ENCODE results near the gene PTCSC3. TPM values are rescaled to one million over a fixed set of nuclear protein-coding genes. Genes with fewer than 3 reads are reported as not detected.

Gene PTCSC3
- total and polyA plus RNA-seq, 9 of the 15 experiments (the other 6 are each of a cell fraction or from before 2014, with no cell fraction given): not detected

- in situ Hi-C loops (cut with MboI) (no loop called here), intact Hi-C loops (cut with micrococcal nuclease) (no loop called here)
- 0% methylated on average over 3 of the region's 5 CpGs for WGBS (ENCODE audit: insufficient coverage, low coverage, missing lambda C conversion rate)
- H3K27ac ChIP-seq (ENCODE audit: extremely low read depth, low read depth, low read length): no peak overlapping the region
- DNase-seq (ENCODE audit: extremely low read depth in 1 of 4, low spot score in 3 of 4) (no peak), ATAC-seq (no peak), FAIRE-seq (no peak)
- no peak overlapping the region for H3K4me3 ChIP-seq
- no peak overlapping the region for H2AFZ ChIP-seq (ENCODE audit: low read depth, low read length)
- no peak overlapping the region for H3K9ac ChIP-seq (ENCODE audit: insufficient read depth in 1 of 2, low read depth in 2 of 2, low read length in 2 of 2)
- no peaks in the 10 kb centered on the region; a peak in 1 of 5 replicates for H3K27me3 ChIP-seq (ENCODE audit: control insufficient read depth in 2 of 2, insufficient read depth in 2 of 2, low read length in 2 of 2)
- no peak overlapping the region for H3K4me2 ChIP-seq (ENCODE audit: insufficient read depth, low read length)
- no TSS peak for BruUV-seq (replicated peaks)
- H4K20me1 ChIP-seq (replicated peaks; ENCODE audit: control insufficient read depth, insufficient read depth, low read length): no peaks in the 10 kb centered on the region
- no peaks in the 10 kb centered on the region for H3K4me1 ChIP-seq (replicated peaks in 1 of 2; ENCODE audit: control insufficient read depth in 2 of 2, insufficient read depth in 2 of 2, low read length in 2 of 2)
- H3K9me3 ChIP-seq (replicated peaks; ENCODE audit: control insufficient read depth, insufficient read depth, low read depth, low read length): no peaks in the 10 kb centered on the region
- no peaks in the 10 kb centered on the region for H3K36me3 ChIP-seq (ENCODE audit: control insufficient read depth, insufficient read depth, low read length)
- ChIA-PET POLR2A (interaction anchor here (0.8 kb wide), 1 partner anchor 17 kb away, joined by 3 read pairs; no protein-coding TSS in a partner anchor), CTCF (ENCODE audit: low intra/inter-chr PET ratio) (no interaction called here)
- H3K9me1 ChIP-seq (ENCODE audit: control insufficient read depth, insufficient read depth, low read length): no peaks in the 10 kb centered on the region
- H3K79me2 ChIP-seq (ENCODE audit: control insufficient read depth, insufficient read depth, low read length): no peaks in the 10 kb centered on the region
- TF ChIP-seq FOXA1 (IDR thresholded peaks at IDR 0.05; ENCODE audit: borderline replicate concordance): no peak
- no peak for TF ChIP-seq SMARCA5 (IDR thresholded peaks at IDR 0.05)
- no peak for TF ChIP-seq ELK3 (CRISPR knock-in tag; IDR thresholded peaks at IDR 0.05)
- no peak for TF ChIP-seq ZNF79 (CRISPR knock-in tag; IDR thresholded peaks at IDR 0.05; ENCODE audit: low read depth)
- TF ChIP-seq ZKSCAN8 (CRISPR knock-in tag; IDR thresholded peaks at IDR 0.05): no peak
- TF ChIP-seq SP1 (CRISPR knock-in tag; IDR thresholded peaks at IDR 0.05): no peak
- no peak for TF ChIP-seq GATAD2A (IDR thresholded peaks at IDR 0.05)
- TF ChIP-seq, protein P1, sequence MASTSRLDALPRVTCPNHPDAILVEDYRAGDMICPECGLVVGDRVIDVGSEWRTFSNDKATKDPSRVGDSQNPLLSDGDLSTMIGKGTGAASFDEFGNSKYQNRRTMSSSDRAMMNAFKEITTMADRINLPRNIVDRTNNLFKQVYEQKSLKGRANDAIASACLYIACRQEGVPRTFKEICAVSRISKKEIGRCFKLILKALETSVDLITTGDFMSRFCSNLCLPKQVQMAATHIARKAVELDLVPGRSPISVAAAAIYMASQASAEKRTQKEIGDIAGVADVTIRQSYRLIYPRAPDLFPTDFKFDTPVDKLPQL (IDR thresholded peaks at IDR 0.05; ENCODE audit: extremely low read depth, insufficient read length): no peak
- TF ChIP-seq RBM39 (optimal IDR thresholded peaks at IDR 0.05; ENCODE audit: low read depth, low read length): no peak
- TF ChIP-seq CGGBP1 (CRISPR knock-in tag; IDR thresholded peaks at IDR 0.05): no peak
- TF ChIP-seq ZNF507 (tag; conservative IDR thresholded peaks at IDR 0.05): no peak
- TF ChIP-seq, protein P2, sequence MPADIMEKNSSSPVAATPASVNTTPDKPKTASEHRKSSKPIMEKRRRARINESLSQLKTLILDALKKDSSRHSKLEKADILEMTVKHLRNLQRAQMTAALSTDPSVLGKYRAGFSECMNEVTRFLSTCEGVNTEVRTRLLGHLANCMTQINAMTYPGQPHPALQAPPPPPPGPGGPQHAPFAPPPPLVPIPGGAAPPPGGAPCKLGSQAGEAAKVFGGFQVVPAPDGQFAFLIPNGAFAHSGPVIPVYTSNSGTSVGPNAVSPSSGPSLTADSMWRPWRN (IDR thresholded peaks at IDR 0.05; ENCODE audit: low read depth): no peak
- TF ChIP-seq, protein P3, sequence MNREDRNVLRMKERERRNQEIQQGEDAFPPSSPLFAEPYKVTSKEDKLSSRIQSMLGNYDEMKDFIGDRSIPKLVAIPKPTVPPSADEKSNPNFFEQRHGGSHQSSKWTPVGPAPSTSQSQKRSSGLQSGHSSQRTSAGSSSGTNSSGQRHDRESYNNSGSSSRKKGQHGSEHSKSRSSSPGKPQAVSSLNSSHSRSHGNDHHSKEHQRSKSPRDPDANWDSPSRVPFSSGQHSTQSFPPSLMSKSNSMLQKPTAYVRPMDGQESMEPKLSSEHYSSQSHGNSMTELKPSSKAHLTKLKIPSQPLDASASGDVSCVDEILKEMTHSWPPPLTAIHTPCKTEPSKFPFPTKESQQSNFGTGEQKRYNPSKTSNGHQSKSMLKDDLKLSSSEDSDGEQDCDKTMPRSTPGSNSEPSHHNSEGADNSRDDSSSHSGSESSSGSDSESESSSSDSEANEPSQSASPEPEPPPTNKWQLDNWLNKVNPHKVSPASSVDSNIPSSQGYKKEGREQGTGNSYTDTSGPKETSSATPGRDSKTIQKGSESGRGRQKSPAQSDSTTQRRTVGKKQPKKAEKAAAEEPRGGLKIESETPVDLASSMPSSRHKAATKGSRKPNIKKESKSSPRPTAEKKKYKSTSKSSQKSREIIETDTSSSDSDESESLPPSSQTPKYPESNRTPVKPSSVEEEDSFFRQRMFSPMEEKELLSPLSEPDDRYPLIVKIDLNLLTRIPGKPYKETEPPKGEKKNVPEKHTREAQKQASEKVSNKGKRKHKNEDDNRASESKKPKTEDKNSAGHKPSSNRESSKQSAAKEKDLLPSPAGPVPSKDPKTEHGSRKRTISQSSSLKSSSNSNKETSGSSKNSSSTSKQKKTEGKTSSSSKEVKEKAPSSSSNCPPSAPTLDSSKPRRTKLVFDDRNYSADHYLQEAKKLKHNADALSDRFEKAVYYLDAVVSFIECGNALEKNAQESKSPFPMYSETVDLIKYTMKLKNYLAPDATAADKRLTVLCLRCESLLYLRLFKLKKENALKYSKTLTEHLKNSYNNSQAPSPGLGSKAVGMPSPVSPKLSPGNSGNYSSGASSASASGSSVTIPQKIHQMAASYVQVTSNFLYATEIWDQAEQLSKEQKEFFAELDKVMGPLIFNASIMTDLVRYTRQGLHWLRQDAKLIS (CRISPR knock-in tag; IDR thresholded peaks at IDR 0.05): no peak
These were observed 38.1 kb upstream of the PTCSC3 start for GRCh38 chr14:36214476-36215216.

Measured in K562 (cell line).